K562 (cell line): Measurements from ENCODE around the gene ADGRL3. TPM values are rescaled to one million over a fixed set of nuclear protein-coding genes. Genes with fewer than 3 reads are reported as not detected.

Experiments
- ATAC-seq: fragments of 200-7000 bp; cut with Tn5 transposase; 3 replicates; pipeline ENCODE4 v1.9.1; 2020; ENCODE audit warnings: moderate library complexity
- BruUV-seq: library from RNA; stranded (reverse); fragments of 400-500 nt; replicated peaks from 2 replicates; lab custom pipeline; 2021; lab: Mats Ljungman, UMichigan
- CTCF ChIA-PET: fragments of 300-600 bp; formaldehyde crosslinking; extraction: SDS; loops from one replicate; lab custom pipeline; 2021; ENCODE audit warnings: low intra/inter-chr PET ratio; lab: Yijun Ruan, JAX
- POLR2A ChIA-PET: fragments of 300-600, 350-650 bp; sonication (Branson Sonifier 250); formaldehyde crosslinking; extraction: SDS; loops from one replicate; lab custom pipeline; 2021; ENCODE audit warnings: antibody characterized with exemption, inconsistent platforms; lab: Yijun Ruan, JAX
- DNase-seq, 4 experiments: peaks; one replicate each; pipeline versions ENCODE4 v3.0.0 to v3.0.0-alpha.2; 2011 to 2018; ENCODE audit warnings: low spot score in 3 of 4, mixed read lengths in 3 of 4; ENCODE audit errors: extremely low read depth in 1 of 4
- FAIRE-seq: peaks from 2 replicates; lab custom pipeline; 2011; peaks lifted over from hg19 to GRCh38; lab: Jason Lieb, UNC
- H2AFZ ChIP-seq: 2 replicates; pipeline ENCODE4 v1.6.0; 2011; ENCODE audit warnings: low read depth, low read length, control low read depth, inconsistent platforms
- H3K27ac ChIP-seq: fragments of 200-600 bp; 3 replicates; pipeline ENCODE4 v1.8.0; 2011; ENCODE audit warnings: low read depth, mild to moderate bottlenecking, control low read depth, inconsistent platforms, low read length, moderate library complexity, mixed read lengths; ENCODE audit errors: extremely low read depth
- H3K27me3 ChIP-seq, 2 experiments: fragments of 300-600 bp in 1 of 2; 2 replicates in 1 of 2; 3 replicates in 1 of 2; pipeline versions ENCODE4 v1.6.0 to v1.8.0; 2011; ENCODE audit warnings: inconsistent platforms in 2 of 2, low read length in 2 of 2, mild to moderate bottlenecking in 1 of 2, mixed read lengths in 1 of 2, moderate library complexity in 1 of 2; ENCODE audit not compliant: control insufficient read depth in 2 of 2, insufficient read depth in 2 of 2
- H3K36me3 ChIP-seq: fragments of 300-600 bp; 3 replicates; pipeline ENCODE4 v1.8.0; 2011; ENCODE audit warnings: mild to moderate bottlenecking, low read length, inconsistent platforms; ENCODE audit not compliant: control insufficient read depth, insufficient read depth
- H3K4me1 ChIP-seq, 2 experiments: fragments of 200-600 bp in 1 of 2; replicated peaks in 1 of 2; 2 replicates in 1 of 2; 3 replicates in 1 of 2; pipeline versions ENCODE4 v1.5.1 to v1.8.0; 2011; ENCODE audit warnings: inconsistent platforms in 2 of 2, low read length in 2 of 2, mild to moderate bottlenecking in 1 of 2, mixed read lengths in 1 of 2, moderate library complexity in 1 of 2; ENCODE audit not compliant: control insufficient read depth in 2 of 2, insufficient read depth in 2 of 2
- H3K4me2 ChIP-seq: 2 replicates; pipeline ENCODE4 v1.6.1; 2011; ENCODE audit warnings: low read length, control low read depth, inconsistent platforms, mixed read lengths; ENCODE audit not compliant: insufficient read depth
- H3K4me3 ChIP-seq: fragments of 200-600 bp; sonication (generic), shearing (Covaris generic); 2 replicates; pipeline ENCODE4 v1.5.1; 2016; ENCODE audit warnings: control low read depth, inconsistent platforms
- H3K79me2 ChIP-seq: fragments of 200-600 bp; 3 replicates; pipeline ENCODE4 v1.8.0; 2011; ENCODE audit warnings: low read length, inconsistent platforms; ENCODE audit not compliant: control insufficient read depth, insufficient read depth
- H3K9ac ChIP-seq, 2 experiments: 2 replicates each; pipeline versions ENCODE4 v1.6.0 to v1.6.1; 2011; ENCODE audit warnings: low read depth in 2 of 2, low read length in 2 of 2, control low read depth in 1 of 2, inconsistent platforms in 1 of 2, mild to moderate bottlenecking in 1 of 2, mixed read lengths in 1 of 2; ENCODE audit not compliant: insufficient read depth in 1 of 2
- H3K9me1 ChIP-seq: one replicate; pipeline ENCODE4 v1.6.0; 2011; ENCODE audit warnings: inconsistent platforms, mild to moderate bottlenecking, low read length, moderate library complexity; ENCODE audit not compliant: control insufficient read depth, insufficient read depth
- H3K9me3 ChIP-seq: replicated peaks from 2 replicates; pipeline ENCODE4 v1.5.1; 2011; ENCODE audit warnings: low read depth, low read length, inconsistent platforms; ENCODE audit not compliant: control insufficient read depth, insufficient read depth
- H4K20me1 ChIP-seq: replicated peaks from 2 replicates; pipeline ENCODE4 v1.6.1; 2011; ENCODE audit warnings: low read length, inconsistent platforms, mixed read lengths; ENCODE audit not compliant: control insufficient read depth, insufficient read depth
- HLTF ChIP-seq: fragments of 450-650 bp; IDR thresholded peaks from 2 replicates; pipeline ENCODE4 v1.6.1; 2016
- HNRNPK ChIP-seq: fragments of 200-400 bp; formaldehyde crosslinking; IDR thresholded peaks from one replicate; pipeline ENCODE4 v1.6.1; 2018; ENCODE audit warnings: mild to moderate bottlenecking, low read depth, low read length; ENCODE audit not compliant: poor library complexity, severe bottlenecking
- KAT2B ChIP-seq: IDR thresholded peaks from one replicate; pipeline ENCODE4 v1.6.1; 2012; ENCODE audit warnings: low read depth, mild to moderate bottlenecking, control low read depth, inconsistent platforms, low read length, moderate library complexity
- KAT7 ChIP-seq: sonication (generic); formaldehyde crosslinking; IDR thresholded peaks from 2 replicates; pipeline ENCODE4 v1.8.0; 2022; ENCODE audit warnings: missing genetic modification reagents, mild to moderate bottlenecking, borderline replicate concordance
- MBD2 ChIP-seq: sonication (generic); IDR thresholded peaks from 2 replicates; pipeline ENCODE4 v1.6.1; 2016; ENCODE audit warnings: low read depth, borderline replicate concordance
- MTF1 ChIP-seq: fragments of 250-450 bp; sonication (Bioruptor Pico); IDR thresholded peaks from 2 replicates; pipeline ENCODE4 v1.9.0; 2021; ENCODE audit warnings: moderate library complexity, mild to moderate bottlenecking, inconsistent platforms, borderline replicate concordance
- NEUROD1 ChIP-seq: fragments of 150-350 bp; IDR thresholded peaks from 2 replicates; pipeline ENCODE4 v1.6.1; 2014; ENCODE audit warnings: borderline replicate concordance, low read length, low read depth; ENCODE audit not compliant: partially characterized antibody
- RB1 ChIP-seq: fragments of 450-650 bp; IDR thresholded peaks from 2 replicates; pipeline ENCODE4 v1.6.1; 2017; ENCODE audit warnings: low read depth, mild to moderate bottlenecking
- RBM14 ChIP-seq: fragments of 200-400 bp; formaldehyde crosslinking; IDR thresholded peaks from 2 replicates; pipeline ENCODE4 v1.6.1; 2018; ENCODE audit warnings: low read depth, mild to moderate bottlenecking, low read length, moderate library complexity, borderline replicate concordance; ENCODE audit not compliant: insufficient read depth
- RBM17 ChIP-seq: fragments of 200-400 bp; formaldehyde crosslinking; IDR thresholded peaks from 2 replicates; pipeline ENCODE4 v1.6.1; 2017; ENCODE audit warnings: low read depth, mild to moderate bottlenecking, low read length, borderline replicate concordance
- TSC22D4 ChIP-seq: fragments of 450-650 bp; IDR thresholded peaks from 2 replicates; pipeline ENCODE4 v1.6.1; 2016; ENCODE audit warnings: missing genetic modification characterization, missing biosample characterization, control low read depth
- ZNF232 ChIP-seq: sonication (generic); formaldehyde crosslinking; IDR thresholded peaks from 2 replicates; pipeline ENCODE4 v1.8.0; 2022; ENCODE audit warnings: mild to moderate bottlenecking, missing genetic modification reagents
- ZNF707 ChIP-seq: fragments of 250-450 bp; sonication (Bioruptor Pico); conservative IDR thresholded peaks from 2 replicates; pipeline ENCODE4 v1.8.0; 2022; ENCODE audit warnings: inconsistent platforms, mild to moderate bottlenecking, moderate library complexity
- ZNF830 ChIP-seq: fragments of 250-450 bp; sonication (Bioruptor Pico); IDR thresholded peaks from 2 replicates; pipeline ENCODE4 v1.5.0; 2021; ENCODE audit warnings: mild to moderate bottlenecking
- ZSCAN32 ChIP-seq: fragments of 450-650 bp; formaldehyde crosslinking; IDR thresholded peaks from 2 replicates; pipeline ENCODE4 v1.4.0; 2020; ENCODE audit warnings: mild to moderate bottlenecking, moderate library complexity
- WGBS: fragments of 100-300 bp; shearing (Covaris generic); methylation state at CpG from one replicate; pipeline ENCODE4 v1.1.6; 2016; ENCODE audit warnings: low coverage, mixed read lengths; ENCODE audit not compliant: insufficient coverage; ENCODE audit errors: missing lambda C conversion rate; 5-methylcytosine and 5-hydroxymethylcytosine counted together
- in situ Hi-C: fragments of 300-500 bp; cut with MboI; formaldehyde crosslinking; loops from 4 replicates; pipeline ENCODE4 v1.15.0; 2018; ENCODE audit warnings: inconsistent platforms, mixed read lengths
- intact Hi-C: fragments of 100-400 bp; cut with micrococcal nuclease; formaldehyde crosslinking; loops from 2 replicates; pipeline ENCODE4 v1.14.2; 2022
- polyA plus RNA-seq, 8 experiments: library from polyadenylated mRNA; depleted of rRNA in 4 of 8; stranded (reverse) in 5 of 8; unstranded in 3 of 8; fragments of >200 nt; fragmentation: Nextera tagmentation in 2 of 8; fragmentation: Illumina TruSeq in 1 of 8; extraction: Ambion mirVana in 2 of 8; extraction: Trizol in 1 of 8; gene quantifications; 2 replicates each; pipeline versions ENCODE4 v1.2.1 to v1.2.3, GENCODE V29; 2011 to 2014; ENCODE audit warnings: inconsistent platforms in 1 of 8, missing spikeins in 1 of 8
- total RNA-seq, 7 experiments: library from RNA; depleted of rRNA in 6 of 7; stranded (reverse); fragments of >200 nt in 6 of 7; fragmentation: Illumina TruSeq in 2 of 7; extraction: Trizol in 2 of 7; gene quantifications; 2 replicates each; pipeline versions ENCODE4 v1.2.1 to v1.2.3, GENCODE V29; 2011 to 2021; ENCODE audit warnings: low replicate concordance in 1 of 7
- TF ChIP-seq, protein P1 (sequence below): fragments of 150-350 bp; conservative IDR thresholded peaks from 2 replicates; pipeline ENCODE4 v1.6.1; 2014; ENCODE audit warnings: low read length

ADGRL3 gene
- total and polyA plus RNA-seq, 9 of the 15 experiments (the other 6 are each of a cell fraction or from before 2014, with no cell fraction given) = 0.03 to 0.14 (median 0.04) TPM; not detected in 2

DNA sequence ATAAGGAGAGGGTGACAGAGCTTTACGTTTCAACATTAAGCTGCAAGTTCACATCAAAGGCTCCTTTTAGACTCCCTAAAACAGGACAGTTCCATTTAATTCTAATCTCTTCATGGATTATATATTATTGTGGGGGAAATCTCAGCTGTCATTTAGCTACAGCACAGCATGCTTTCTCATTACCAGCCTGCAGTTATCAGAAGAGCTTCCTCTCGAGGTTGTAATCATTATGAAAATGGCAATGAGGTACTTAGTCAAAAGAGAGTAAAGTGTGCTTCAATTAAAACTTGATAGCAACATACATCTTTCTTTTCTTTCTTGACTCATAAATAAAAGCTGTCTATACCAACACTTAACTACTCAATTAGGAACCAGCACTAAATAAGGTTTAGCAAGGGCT, 896.8 kb downstream of the ADGRL3 start:
- DNase-seq (no peak), FAIRE-seq (no peak), ATAC-seq (no peak)
- no peak for TF ChIP-seq RBM14
- TF ChIP-seq KAT2B = no peak
- no peak for TF ChIP-seq ZNF232
- no peak for TF ChIP-seq KAT7 (CRISPR knock-in tag)
- no peaks in the 10 kb centered on the region for H3K9me1 ChIP-seq
- H3K4me2 ChIP-seq = no peak overlapping the region
- H4K20me1 ChIP-seq = no peaks in the 10 kb centered on the region
- no peaks in the 10 kb centered on the region for H3K79me2 ChIP-seq
- no peaks in the 10 kb centered on the region for H3K9me3 ChIP-seq
- no peaks in the 10 kb centered on the region for H3K4me1 ChIP-seq
- no peak overlapping the region for H3K4me3 ChIP-seq
- no peak overlapping the region for H3K9ac ChIP-seq
- in situ Hi-C loops (no loop called here), intact Hi-C loops (no loop called here)
- ChIA-PET POLR2A (no interaction called here), CTCF (no interaction called here)
- H3K27ac ChIP-seq = no peak overlapping the region
- H3K27me3 ChIP-seq = no peaks in the 10 kb centered on the region
- H3K36me3 ChIP-seq = no peaks in the 10 kb centered on the region
- BruUV-seq = no TSS peak
- 0% methylated on average over 2 of the region's 2 CpGs for WGBS
- H2AFZ ChIP-seq = no peak overlapping the region

DNA sequence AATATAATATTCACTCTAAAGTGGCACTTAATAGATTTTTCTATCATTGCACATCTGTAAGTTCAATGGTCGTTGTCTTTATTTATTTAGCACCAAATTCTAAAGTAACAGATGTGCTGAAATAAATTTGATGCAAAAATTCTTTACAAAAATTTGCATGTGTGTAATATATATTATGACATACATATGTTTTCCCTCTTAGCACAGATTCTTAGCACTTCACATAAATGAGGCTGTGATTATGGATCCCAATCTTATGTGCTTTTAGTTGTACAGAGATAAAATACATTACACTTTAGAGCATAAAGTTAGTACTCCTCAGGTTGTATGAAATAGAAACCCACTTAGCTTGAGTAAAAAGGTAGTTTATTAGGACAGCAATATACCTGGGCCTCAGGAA, 915.1 kb downstream of the ADGRL3 start:
- FAIRE-seq (no peak), DNase-seq (no peak), ATAC-seq (no peak)
- no TSS peak for BruUV-seq
- in situ Hi-C loops = no loop called here
- H3K27ac ChIP-seq = no peak overlapping the region
- no peaks in the 10 kb centered on the region for H3K27me3 ChIP-seq
- H3K4me3 ChIP-seq = no peak overlapping the region
- H3K9ac ChIP-seq = no peak overlapping the region
- H3K79me2 ChIP-seq = no peaks in the 10 kb centered on the region
- no peak overlapping the region for H2AFZ ChIP-seq
- ChIA-PET POLR2A (no interaction called here), CTCF (interaction anchor here (0.5 kb wide), 1 partner anchor 1337 kb away, joined by 4 read pairs; no protein-coding TSS in a partner anchor)
- no peaks in the 10 kb centered on the region for H3K9me1 ChIP-seq
- no peak overlapping the region for H3K4me2 ChIP-seq
- WGBS = 5% methylated on average over 1 of the region's 1 CpG
- intact Hi-C loops = no loop called here
- no peaks in the 10 kb centered on the region for H3K9me3 ChIP-seq
- no peaks in the 10 kb centered on the region for H3K4me1 ChIP-seq
- no peaks in the 10 kb centered on the region for H4K20me1 ChIP-seq
- H3K36me3 ChIP-seq = no peaks in the 10 kb centered on the region
- TF ChIP-seq NEUROD1 = no peak
- no peak for TF ChIP-seq ZSCAN32 (CRISPR knock-in tag)
- no peak for TF ChIP-seq ZNF707
- TF ChIP-seq, protein P1, sequence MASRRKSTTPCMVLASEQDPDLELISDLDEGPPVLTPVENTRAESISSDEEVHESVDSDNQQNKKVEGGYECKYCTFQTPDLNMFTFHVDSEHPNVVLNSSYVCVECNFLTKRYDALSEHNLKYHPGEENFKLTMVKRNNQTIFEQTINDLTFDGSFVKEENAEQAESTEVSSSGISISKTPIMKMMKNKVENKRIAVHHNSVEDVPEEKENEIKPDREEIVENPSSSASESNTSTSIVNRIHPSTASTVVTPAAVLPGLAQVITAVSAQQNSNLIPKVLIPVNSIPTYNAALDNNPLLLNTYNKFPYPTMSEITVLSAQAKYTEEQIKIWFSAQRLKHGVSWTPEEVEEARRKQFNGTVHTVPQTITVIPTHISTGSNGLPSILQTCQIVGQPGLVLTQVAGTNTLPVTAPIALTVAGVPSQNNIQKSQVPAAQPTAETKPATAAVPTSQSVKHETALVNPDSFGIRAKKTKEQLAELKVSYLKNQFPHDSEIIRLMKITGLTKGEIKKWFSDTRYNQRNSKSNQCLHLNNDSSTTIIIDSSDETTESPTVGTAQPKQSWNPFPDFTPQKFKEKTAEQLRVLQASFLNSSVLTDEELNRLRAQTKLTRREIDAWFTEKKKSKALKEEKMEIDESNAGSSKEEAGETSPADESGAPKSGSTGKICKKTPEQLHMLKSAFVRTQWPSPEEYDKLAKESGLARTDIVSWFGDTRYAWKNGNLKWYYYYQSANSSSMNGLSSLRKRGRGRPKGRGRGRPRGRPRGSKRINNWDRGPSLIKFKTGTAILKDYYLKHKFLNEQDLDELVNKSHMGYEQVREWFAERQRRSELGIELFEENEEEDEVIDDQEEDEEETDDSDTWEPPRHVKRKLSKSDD = no peak
- no peak for TF ChIP-seq RBM17
- no peak for TF ChIP-seq HLTF
- no peak for TF ChIP-seq ZNF830 (CRISPR knock-in tag)
- TF ChIP-seq MTF1 = no peak
- no peak for TF ChIP-seq TSC22D4
- no peak for TF ChIP-seq RB1
- no peak for TF ChIP-seq HNRNPK
- no peak for TF ChIP-seq MBD2
